K562 (cell line): ENCODE measurements around the gene CCL13. TPM values are rescaled to one million over a fixed set of nuclear protein-coding genes. Genes with fewer than 3 reads are reported as not detected.

Source experiments
- ATF1 ChIP-seq, 2 experiments: fragments of 450-650 bp in 1 of 2; IDR thresholded peaks; 2 replicates each; pipeline ENCODE4 v1.6.1; 2016; ENCODE audit warnings: missing compliant biosample characterization in 1 of 2, missing genetic modification characterization in 1 of 2
- CEBPG ChIP-seq, 3 experiments: fragments of 200-800 bp in 1 of 3; sonication (Bioruptor generic) in 1 of 3; sonication (generic) in 1 of 3; formaldehyde crosslinking in 1 of 3; IDR thresholded peaks in 2 of 3; conservative IDR thresholded peaks in 1 of 3; 2 replicates each; pipeline versions ENCODE4 v1.6.1 to v1.8.0; 2016 to 2022; ENCODE audit warnings: missing compliant biosample characterization in 2 of 3, missing genetic modification characterization in 2 of 3, mild to moderate bottlenecking in 1 of 3, missing genetic modification reagents in 1 of 3
- ELF1 ChIP-seq: fragments of 200-800 bp; sonication (Bioruptor generic); IDR thresholded peaks from 2 replicates; pipeline ENCODE4 v1.6.1; 2016; ENCODE audit warnings: missing genetic modification characterization, missing compliant biosample characterization
- NUFIP1 ChIP-seq: fragments of 450-650 bp; IDR thresholded peaks from 2 replicates; pipeline ENCODE4 v1.6.1; 2018; ENCODE audit not compliant: partially characterized antibody
- ZNF263 ChIP-seq: sonication (generic); formaldehyde crosslinking; IDR thresholded peaks from 2 replicates; pipeline ENCODE4 v1.8.0; 2022; ENCODE audit warnings: mild to moderate bottlenecking, missing genetic modification reagents, borderline replicate concordance
- polyA plus RNA-seq, 8 experiments: library from polyadenylated mRNA; depleted of rRNA in 4 of 8; stranded (reverse) in 5 of 8; unstranded in 3 of 8; fragments of >200 nt; fragmentation: Nextera tagmentation in 2 of 8; fragmentation: Illumina TruSeq in 1 of 8; extraction: Ambion mirVana in 2 of 8; extraction: Trizol in 1 of 8; gene quantifications; 2 replicates each; pipeline versions ENCODE4 v1.2.1 to v1.2.3, GENCODE V29; 2011 to 2014; ENCODE audit warnings: inconsistent platforms in 1 of 8, missing spikeins in 1 of 8
- total RNA-seq, 7 experiments: library from RNA; depleted of rRNA in 6 of 7; stranded (reverse); fragments of >200 nt in 6 of 7; fragmentation: Illumina TruSeq in 2 of 7; extraction: Trizol in 2 of 7; gene quantifications; 2 replicates each; pipeline versions ENCODE4 v1.2.1 to v1.2.3, GENCODE V29; 2011 to 2021; ENCODE audit warnings: low replicate concordance in 1 of 7
- TF ChIP-seq, protein P1 (sequence below): fragments of 450-650 bp; IDR thresholded peaks from 2 replicates; pipeline ENCODE4 v1.6.1; 2016; ENCODE audit warnings: mild to moderate bottlenecking, moderate library complexity
- TF ChIP-seq, protein P2 (sequence below): sonication (generic); formaldehyde crosslinking; IDR thresholded peaks from 2 replicates; pipeline ENCODE4 v1.8.1; 2022; ENCODE audit warnings: missing genetic modification reagents
- TF ChIP-seq, protein P3 (sequence below): fragments of 250-450 bp; sonication (Bioruptor Pico); IDR thresholded peaks from 2 replicates; pipeline ENCODE4 v1.4.0; 2020
- TF ChIP-seq, protein P4 (sequence below): sonication (generic); formaldehyde crosslinking; IDR thresholded peaks from 2 replicates; pipeline ENCODE4 v1.8.0; 2022; ENCODE audit warnings: missing genetic modification reagents, mild to moderate bottlenecking, borderline replicate concordance

Gene CCL13
- total and polyA plus RNA-seq, 9 of the 15 experiments (the other 6 are each of a cell fraction or from before 2014, with no cell fraction given): not detected

DNA sequence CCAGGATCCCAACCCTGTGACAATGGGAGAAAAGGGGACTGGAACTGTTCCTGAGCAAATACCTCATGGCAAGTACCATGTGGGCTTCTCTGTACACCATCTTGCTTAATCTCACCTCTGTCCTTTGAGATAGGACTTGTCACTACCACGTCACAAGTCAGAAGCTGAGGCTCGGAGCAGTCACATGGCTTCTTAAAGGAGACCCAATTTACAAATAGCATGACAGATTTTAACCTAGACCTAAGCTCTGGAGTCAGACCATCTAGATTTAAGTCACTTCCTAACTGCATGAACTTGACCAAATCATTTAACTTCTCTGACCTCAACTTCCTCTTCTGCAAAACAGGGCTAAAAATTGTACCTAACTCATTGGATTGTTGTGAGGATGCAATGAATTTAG, 42.7 kb downstream of the CCL13 start (continued):
- TF ChIP-seq, protein P1, sequence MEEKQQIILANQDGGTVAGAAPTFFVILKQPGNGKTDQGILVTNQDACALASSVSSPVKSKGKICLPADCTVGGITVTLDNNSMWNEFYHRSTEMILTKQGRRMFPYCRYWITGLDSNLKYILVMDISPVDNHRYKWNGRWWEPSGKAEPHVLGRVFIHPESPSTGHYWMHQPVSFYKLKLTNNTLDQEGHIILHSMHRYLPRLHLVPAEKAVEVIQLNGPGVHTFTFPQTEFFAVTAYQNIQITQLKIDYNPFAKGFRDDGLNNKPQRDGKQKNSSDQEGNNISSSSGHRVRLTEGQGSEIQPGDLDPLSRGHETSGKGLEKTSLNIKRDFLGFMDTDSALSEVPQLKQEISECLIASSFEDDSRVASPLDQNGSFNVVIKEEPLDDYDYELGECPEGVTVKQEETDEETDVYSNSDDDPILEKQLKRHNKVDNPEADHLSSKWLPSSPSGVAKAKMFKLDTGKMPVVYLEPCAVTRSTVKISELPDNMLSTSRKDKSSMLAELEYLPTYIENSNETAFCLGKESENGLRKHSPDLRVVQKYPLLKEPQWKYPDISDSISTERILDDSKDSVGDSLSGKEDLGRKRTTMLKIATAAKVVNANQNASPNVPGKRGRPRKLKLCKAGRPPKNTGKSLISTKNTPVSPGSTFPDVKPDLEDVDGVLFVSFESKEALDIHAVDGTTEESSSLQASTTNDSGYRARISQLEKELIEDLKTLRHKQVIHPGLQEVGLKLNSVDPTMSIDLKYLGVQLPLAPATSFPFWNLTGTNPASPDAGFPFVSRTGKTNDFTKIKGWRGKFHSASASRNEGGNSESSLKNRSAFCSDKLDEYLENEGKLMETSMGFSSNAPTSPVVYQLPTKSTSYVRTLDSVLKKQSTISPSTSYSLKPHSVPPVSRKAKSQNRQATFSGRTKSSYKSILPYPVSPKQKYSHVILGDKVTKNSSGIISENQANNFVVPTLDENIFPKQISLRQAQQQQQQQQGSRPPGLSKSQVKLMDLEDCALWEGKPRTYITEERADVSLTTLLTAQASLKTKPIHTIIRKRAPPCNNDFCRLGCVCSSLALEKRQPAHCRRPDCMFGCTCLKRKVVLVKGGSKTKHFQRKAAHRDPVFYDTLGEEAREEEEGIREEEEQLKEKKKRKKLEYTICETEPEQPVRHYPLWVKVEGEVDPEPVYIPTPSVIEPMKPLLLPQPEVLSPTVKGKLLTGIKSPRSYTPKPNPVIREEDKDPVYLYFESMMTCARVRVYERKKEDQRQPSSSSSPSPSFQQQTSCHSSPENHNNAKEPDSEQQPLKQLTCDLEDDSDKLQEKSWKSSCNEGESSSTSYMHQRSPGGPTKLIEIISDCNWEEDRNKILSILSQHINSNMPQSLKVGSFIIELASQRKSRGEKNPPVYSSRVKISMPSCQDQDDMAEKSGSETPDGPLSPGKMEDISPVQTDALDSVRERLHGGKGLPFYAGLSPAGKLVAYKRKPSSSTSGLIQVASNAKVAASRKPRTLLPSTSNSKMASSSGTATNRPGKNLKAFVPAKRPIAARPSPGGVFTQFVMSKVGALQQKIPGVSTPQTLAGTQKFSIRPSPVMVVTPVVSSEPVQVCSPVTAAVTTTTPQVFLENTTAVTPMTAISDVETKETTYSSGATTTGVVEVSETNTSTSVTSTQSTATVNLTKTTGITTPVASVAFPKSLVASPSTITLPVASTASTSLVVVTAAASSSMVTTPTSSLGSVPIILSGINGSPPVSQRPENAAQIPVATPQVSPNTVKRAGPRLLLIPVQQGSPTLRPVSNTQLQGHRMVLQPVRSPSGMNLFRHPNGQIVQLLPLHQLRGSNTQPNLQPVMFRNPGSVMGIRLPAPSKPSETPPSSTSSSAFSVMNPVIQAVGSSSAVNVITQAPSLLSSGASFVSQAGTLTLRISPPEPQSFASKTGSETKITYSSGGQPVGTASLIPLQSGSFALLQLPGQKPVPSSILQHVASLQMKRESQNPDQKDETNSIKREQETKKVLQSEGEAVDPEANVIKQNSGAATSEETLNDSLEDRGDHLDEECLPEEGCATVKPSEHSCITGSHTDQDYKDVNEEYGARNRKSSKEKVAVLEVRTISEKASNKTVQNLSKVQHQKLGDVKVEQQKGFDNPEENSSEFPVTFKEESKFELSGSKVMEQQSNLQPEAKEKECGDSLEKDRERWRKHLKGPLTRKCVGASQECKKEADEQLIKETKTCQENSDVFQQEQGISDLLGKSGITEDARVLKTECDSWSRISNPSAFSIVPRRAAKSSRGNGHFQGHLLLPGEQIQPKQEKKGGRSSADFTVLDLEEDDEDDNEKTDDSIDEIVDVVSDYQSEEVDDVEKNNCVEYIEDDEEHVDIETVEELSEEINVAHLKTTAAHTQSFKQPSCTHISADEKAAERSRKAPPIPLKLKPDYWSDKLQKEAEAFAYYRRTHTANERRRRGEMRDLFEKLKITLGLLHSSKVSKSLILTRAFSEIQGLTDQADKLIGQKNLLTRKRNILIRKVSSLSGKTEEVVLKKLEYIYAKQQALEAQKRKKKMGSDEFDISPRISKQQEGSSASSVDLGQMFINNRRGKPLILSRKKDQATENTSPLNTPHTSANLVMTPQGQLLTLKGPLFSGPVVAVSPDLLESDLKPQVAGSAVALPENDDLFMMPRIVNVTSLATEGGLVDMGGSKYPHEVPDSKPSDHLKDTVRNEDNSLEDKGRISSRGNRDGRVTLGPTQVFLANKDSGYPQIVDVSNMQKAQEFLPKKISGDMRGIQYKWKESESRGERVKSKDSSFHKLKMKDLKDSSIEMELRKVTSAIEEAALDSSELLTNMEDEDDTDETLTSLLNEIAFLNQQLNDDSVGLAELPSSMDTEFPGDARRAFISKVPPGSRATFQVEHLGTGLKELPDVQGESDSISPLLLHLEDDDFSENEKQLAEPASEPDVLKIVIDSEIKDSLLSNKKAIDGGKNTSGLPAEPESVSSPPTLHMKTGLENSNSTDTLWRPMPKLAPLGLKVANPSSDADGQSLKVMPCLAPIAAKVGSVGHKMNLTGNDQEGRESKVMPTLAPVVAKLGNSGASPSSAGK: peak; percentile 46
- TF ChIP-seq CEBPG (CRISPR knock-in tag; IDR thresholded peaks at IDR 0.05): no peak
- 0 out of 4 replicates have a peak, but pooled peaks of 1 of the 2 experiments have one; percentile 42 for TF ChIP-seq CEBPG (tag; conservative IDR thresholded peaks at IDR 0.05 in 1 of 2, IDR thresholded peaks at IDR 0.05 in 1 of 2)
- TF ChIP-seq, protein P2, sequence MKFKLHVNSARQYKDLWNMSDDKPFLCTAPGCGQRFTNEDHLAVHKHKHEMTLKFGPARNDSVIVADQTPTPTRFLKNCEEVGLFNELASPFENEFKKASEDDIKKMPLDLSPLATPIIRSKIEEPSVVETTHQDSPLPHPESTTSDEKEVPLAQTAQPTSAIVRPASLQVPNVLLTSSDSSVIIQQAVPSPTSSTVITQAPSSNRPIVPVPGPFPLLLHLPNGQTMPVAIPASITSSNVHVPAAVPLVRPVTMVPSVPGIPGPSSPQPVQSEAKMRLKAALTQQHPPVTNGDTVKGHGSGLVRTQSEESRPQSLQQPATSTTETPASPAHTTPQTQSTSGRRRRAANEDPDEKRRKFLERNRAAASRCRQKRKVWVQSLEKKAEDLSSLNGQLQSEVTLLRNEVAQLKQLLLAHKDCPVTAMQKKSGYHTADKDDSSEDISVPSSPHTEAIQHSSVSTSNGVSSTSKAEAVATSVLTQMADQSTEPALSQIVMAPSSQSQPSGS (CRISPR knock-in tag): no peak
- TF ChIP-seq ZNF263: no peak
- TF ChIP-seq NUFIP1: no peak
- TF ChIP-seq ATF1 (CRISPR knock-in tag; IDR thresholded peaks at IDR 0.05): no peak
- peak; percentile 75 for TF ChIP-seq ATF1 (tag; IDR thresholded peaks at IDR 0.05)
- TF ChIP-seq, protein P3, sequence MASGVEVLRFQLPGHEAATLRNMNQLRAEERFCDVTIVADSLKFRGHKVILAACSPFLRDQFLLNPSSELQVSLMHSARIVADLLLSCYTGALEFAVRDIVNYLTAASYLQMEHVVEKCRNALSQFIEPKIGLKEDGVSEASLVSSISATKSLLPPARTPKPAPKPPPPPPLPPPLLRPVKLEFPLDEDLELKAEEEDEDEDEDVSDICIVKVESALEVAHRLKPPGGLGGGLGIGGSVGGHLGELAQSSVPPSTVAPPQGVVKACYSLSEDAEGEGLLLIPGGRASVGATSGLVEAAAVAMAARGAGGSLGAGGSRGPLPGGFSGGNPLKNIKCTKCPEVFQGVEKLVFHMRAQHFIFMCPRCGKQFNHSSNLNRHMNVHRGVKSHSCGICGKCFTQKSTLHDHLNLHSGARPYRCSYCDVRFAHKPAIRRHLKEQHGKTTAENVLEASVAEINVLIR (CRISPR knock-in tag): no peak
- no peak for TF ChIP-seq ELF1 (tag)
- TF ChIP-seq, protein P4, sequence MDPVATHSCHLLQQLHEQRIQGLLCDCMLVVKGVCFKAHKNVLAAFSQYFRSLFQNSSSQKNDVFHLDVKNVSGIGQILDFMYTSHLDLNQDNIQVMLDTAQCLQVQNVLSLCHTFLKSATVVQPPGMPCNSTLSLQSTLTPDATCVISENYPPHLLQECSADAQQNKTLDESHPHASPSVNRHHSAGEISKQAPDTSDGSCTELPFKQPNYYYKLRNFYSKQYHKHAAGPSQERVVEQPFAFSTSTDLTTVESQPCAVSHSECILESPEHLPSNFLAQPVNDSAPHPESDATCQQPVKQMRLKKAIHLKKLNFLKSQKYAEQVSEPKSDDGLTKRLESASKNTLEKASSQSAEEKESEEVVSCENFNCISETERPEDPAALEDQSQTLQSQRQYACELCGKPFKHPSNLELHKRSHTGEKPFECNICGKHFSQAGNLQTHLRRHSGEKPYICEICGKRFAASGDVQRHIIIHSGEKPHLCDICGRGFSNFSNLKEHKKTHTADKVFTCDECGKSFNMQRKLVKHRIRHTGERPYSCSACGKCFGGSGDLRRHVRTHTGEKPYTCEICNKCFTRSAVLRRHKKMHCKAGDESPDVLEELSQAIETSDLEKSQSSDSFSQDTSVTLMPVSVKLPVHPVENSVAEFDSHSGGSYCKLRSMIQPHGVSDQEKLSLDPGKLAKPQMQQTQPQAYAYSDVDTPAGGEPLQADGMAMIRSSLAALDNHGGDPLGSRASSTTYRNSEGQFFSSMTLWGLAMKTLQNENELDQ (CRISPR knock-in tag): no peak
